ENCODE measurements around the gene PNISR. TPM values are rescaled to one million over a fixed set of nuclear protein-coding genes. Genes with fewer than 3 reads are reported as not detected.

PNISR gene
- total RNA-seq, 1 experiment from 2014 or later: 91.3 TPM

GRCh38 chr6:99356641-99357040 is 68.5 kb downstream of the PNISR start:
- in situ Hi-C loops (cut with HindIII; ENCODE audit: low pct_unique_long_range_greater_than_20kb, low sequenced_read_pairs) (no loop called here), intact Hi-C loops (cut with micrococcal nuclease; ENCODE audit: unreplicated experiment) (no loop called here)
- Histone ChIP-seq H3K4me3 (ENCODE audit: low read depth in 2 of 2, low read length in 2 of 2) (no peak overlapping the region), H3K27ac (ENCODE audit: low read length) (no peak overlapping the region), H3K36me3 (ENCODE audit: control insufficient read depth, insufficient read depth, low read length) (no peaks in the 10 kb centered on the region), H3K9me3 (ENCODE audit: control insufficient read depth, insufficient read depth, low read depth, low read length) (no peaks in the 10 kb centered on the region), H3K27me3 (ENCODE audit: control insufficient read depth, insufficient read depth, low read length) (peaks cover 15% of the 10 kb centered on the region; the same call in 1 of the 2 replicates), H3K4me1 (ENCODE audit: control insufficient read depth, insufficient read depth, low read length) (no peaks in the 10 kb centered on the region)
- DNase-seq (ENCODE audit: low read depth, low spot score): no peak
- TF ChIP-seq TCF7L2 (IDR thresholded peaks at IDR 0.05; ENCODE audit: low read depth, low read length) (no peak), REST (IDR thresholded peaks at IDR 0.05; ENCODE audit: insufficient read depth in 1 of 2, low read depth in 2 of 2, low read length in 1 of 2) (no peak), POLR2AphosphoS5 (IDR thresholded peaks at IDR 0.05; ENCODE audit: low read depth, low read length) (no peak), SIN3A (IDR thresholded peaks at IDR 0.05; ENCODE audit: borderline replicate concordance, insufficient read depth, low read depth, low read length) (no peak)
- TF ChIP-seq, protein P1, sequence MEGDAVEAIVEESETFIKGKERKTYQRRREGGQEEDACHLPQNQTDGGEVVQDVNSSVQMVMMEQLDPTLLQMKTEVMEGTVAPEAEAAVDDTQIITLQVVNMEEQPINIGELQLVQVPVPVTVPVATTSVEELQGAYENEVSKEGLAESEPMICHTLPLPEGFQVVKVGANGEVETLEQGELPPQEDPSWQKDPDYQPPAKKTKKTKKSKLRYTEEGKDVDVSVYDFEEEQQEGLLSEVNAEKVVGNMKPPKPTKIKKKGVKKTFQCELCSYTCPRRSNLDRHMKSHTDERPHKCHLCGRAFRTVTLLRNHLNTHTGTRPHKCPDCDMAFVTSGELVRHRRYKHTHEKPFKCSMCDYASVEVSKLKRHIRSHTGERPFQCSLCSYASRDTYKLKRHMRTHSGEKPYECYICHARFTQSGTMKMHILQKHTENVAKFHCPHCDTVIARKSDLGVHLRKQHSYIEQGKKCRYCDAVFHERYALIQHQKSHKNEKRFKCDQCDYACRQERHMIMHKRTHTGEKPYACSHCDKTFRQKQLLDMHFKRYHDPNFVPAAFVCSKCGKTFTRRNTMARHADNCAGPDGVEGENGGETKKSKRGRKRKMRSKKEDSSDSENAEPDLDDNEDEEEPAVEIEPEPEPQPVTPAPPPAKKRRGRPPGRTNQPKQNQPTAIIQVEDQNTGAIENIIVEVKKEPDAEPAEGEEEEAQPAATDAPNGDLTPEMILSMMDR (IDR thresholded peaks at IDR 0.05): no peak
- no TSS peak for BruUV-seq (replicated peaks)
- no peak for ATAC-seq
- ChIA-PET CTCF (no interaction called here), POLR2A (no interaction called here)

DNA sequence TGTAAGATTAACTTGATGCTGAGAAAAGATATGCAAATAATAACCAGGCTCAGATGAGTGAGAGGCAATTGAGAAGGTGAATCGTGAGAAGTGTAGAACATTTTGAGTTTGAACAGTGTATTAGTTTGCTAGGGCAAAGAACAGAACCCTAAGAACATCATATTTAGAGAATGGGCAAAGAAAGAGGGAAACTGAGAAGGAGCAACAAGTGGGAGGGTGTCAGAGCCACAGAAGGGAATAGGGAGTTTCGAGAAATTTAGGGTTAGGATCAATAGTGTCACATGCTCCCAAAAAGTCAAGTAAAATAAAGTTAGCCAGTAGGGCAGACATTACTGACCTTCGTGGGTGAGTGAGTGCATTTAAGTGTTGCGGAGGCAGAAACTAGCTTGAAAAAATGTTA is 70.1 kb downstream of the PNISR start:
- BruUV-seq (replicated peaks): no TSS peak
- H3K9me3 ChIP-seq (ENCODE audit: control insufficient read depth, insufficient read depth, low read depth, low read length): no peaks in the 10 kb centered on the region
- no peaks in the 10 kb centered on the region for H3K36me3 ChIP-seq (ENCODE audit: control insufficient read depth, insufficient read depth, low read length)
- CTCF ChIA-PET: no interaction called here
- H3K4me1 ChIP-seq (ENCODE audit: control insufficient read depth, insufficient read depth, low read length): peaks cover 5% of the 10 kb centered on the region; the same call in 1 of the 2 replicates
- peaks cover 13% of the 10 kb centered on the region; the same call in 1 of the 2 replicates for H3K27me3 ChIP-seq (ENCODE audit: control insufficient read depth, insufficient read depth, low read length)
- DNase-seq (ENCODE audit: low read depth, low spot score) (no peak), ATAC-seq (no peak)
- in situ Hi-C loops (cut with HindIII; ENCODE audit: low pct_unique_long_range_greater_than_20kb, low sequenced_read_pairs) (no loop called here), intact Hi-C loops (cut with micrococcal nuclease; ENCODE audit: unreplicated experiment) (no loop called here)
- POLR2A ChIA-PET: no interaction called here
- no peak overlapping the region for H3K4me3 ChIP-seq (ENCODE audit: low read depth in 2 of 2, low read length in 2 of 2)
- H3K27ac ChIP-seq (ENCODE audit: low read length): no peak overlapping the region
- TF ChIP-seq, protein P1 (IDR thresholded peaks at IDR 0.05): no peak
- TF ChIP-seq POLR2AphosphoS5 (IDR thresholded peaks at IDR 0.05; ENCODE audit: low read depth, low read length) (no peak), SIN3A (IDR thresholded peaks at IDR 0.05; ENCODE audit: borderline replicate concordance, insufficient read depth, low read depth, low read length) (no peak), REST (IDR thresholded peaks at IDR 0.05; ENCODE audit: insufficient read depth in 1 of 2, low read depth in 2 of 2, low read length in 1 of 2) (no peak), TCF7L2 (IDR thresholded peaks at IDR 0.05; ENCODE audit: low read depth, low read length) (no peak)

Data from Panc1 (cell line).